ENCODE data around the gene CACNA1D.

The CACNA1D gene

DNA sequence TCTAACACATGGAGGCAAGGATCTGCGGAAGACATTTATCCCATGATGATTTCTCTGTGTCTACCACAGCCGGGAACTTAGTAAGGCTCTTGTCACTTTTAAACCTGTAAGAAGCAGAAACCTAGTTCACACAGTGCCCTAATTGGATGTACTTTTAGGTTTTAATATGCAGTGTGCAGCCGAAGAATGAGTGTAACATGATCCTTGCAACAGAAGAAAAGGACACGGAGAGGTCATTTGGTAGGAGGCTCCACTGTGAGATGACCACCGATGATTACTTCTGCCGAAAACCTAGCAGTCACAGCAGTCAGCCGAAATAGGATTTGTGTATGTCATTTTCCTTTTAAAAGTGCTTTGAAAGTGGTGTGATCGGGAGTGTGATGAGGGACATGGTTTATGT, 6.8 kb downstream of the CACNA1D start:
- no peak overlapping the region for H3K4me3 ChIP-seq (ENCODE audit: low read length)
- H3K27ac ChIP-seq (ENCODE audit: low read length), result no peak overlapping the region
- no peaks in the 10 kb centered on the region for H3K79me2 ChIP-seq (ENCODE audit: low read length)
- peaks cover 12% of the 10 kb centered on the region for H3K4me1 ChIP-seq (ENCODE audit: low read length)
- no peaks in the 10 kb centered on the region for H4K20me1 ChIP-seq (ENCODE audit: insufficient read depth, low read length)
- no peaks in the 10 kb centered on the region for H3K36me3 ChIP-seq (replicated peaks; ENCODE audit: low read depth, low read length)
- no peak overlapping the region for H3K9ac ChIP-seq (ENCODE audit: low read length)
- no peak overlapping the region for H3K4me2 ChIP-seq (ENCODE audit: low read length)
- no peak overlapping the region for H2AFZ ChIP-seq (ENCODE audit: low read depth, low read length)
- no peaks in the 10 kb centered on the region for H3K9me3 ChIP-seq (ENCODE audit: insufficient read depth, low read length)
- H3K27me3 ChIP-seq (ENCODE audit: low read depth, low read length), result peaks cover 5% of the 10 kb centered on the region; the same call in 1 of the 2 replicates
- TF ChIP-seq, protein P1, sequence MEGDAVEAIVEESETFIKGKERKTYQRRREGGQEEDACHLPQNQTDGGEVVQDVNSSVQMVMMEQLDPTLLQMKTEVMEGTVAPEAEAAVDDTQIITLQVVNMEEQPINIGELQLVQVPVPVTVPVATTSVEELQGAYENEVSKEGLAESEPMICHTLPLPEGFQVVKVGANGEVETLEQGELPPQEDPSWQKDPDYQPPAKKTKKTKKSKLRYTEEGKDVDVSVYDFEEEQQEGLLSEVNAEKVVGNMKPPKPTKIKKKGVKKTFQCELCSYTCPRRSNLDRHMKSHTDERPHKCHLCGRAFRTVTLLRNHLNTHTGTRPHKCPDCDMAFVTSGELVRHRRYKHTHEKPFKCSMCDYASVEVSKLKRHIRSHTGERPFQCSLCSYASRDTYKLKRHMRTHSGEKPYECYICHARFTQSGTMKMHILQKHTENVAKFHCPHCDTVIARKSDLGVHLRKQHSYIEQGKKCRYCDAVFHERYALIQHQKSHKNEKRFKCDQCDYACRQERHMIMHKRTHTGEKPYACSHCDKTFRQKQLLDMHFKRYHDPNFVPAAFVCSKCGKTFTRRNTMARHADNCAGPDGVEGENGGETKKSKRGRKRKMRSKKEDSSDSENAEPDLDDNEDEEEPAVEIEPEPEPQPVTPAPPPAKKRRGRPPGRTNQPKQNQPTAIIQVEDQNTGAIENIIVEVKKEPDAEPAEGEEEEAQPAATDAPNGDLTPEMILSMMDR (IDR thresholded peaks at IDR 0.05; ENCODE audit: low read depth, low read length), result no peak

DNA sequence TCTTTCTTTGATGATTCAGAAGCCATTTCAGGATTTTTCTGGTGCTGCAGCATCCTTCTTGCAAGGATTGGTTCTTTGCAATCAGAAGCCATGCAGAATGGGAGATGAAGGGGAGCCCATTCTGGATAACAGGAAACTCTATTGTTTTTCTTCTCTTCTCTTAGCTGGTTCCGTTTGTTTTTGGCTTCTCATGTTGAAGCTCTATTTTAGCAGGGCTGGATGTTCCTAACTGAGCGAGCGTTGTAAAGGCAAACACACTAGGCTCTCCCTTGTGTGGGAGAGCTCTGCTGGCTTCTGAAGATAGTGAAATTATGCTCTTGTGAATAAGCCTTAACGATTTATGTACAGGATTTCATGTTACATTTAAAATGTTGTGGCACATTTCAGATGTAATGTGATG, 8.3 kb downstream of the CACNA1D start:
- H3K27me3 ChIP-seq (ENCODE audit: low read depth, low read length), result peaks cover 5% of the 10 kb centered on the region; the same call in 1 of the 2 replicates

DNA sequence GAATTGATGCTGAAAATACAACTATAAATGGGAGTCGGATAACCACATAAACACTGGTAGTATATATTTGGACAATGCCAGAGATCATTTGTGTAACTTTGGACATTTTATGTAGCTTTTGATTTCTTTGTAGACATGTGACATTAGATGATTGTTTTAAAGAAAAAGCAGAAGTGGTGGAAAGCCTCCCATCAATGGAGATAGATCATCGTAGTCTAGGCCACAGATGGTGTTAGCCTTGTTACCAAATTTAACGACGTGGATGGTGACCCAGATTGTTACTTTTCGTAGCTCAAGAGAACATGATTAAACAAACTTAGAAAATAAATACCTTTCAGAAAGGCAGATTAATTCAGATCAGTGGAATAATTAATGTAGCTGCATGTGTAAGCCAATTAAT, 8.8 kb downstream of the CACNA1D start:
- TF ChIP-seq EZH2phosphoT487 (IDR thresholded peaks at IDR 0.05; ENCODE audit: low read depth), result no peak
- TF ChIP-seq, protein P1 (IDR thresholded peaks at IDR 0.05; ENCODE audit: low read depth, low read length), result no peak
- no peaks in the 10 kb centered on the region for H3K9me3 ChIP-seq (ENCODE audit: insufficient read depth, low read length)
- H3K27me3 ChIP-seq (ENCODE audit: low read depth, low read length), result peaks cover 5% of the 10 kb centered on the region; the same call in 1 of the 2 replicates
- no peaks in the 10 kb centered on the region for H3K79me2 ChIP-seq (ENCODE audit: low read length)
- H3K27ac ChIP-seq (ENCODE audit: low read length), result no peak overlapping the region
- H3K36me3 ChIP-seq (replicated peaks; ENCODE audit: low read depth, low read length), result no peaks in the 10 kb centered on the region
- no peaks in the 10 kb centered on the region; the same call in 1 of the 2 replicates for H3K4me1 ChIP-seq (ENCODE audit: low read length)
- H3K4me2 ChIP-seq (ENCODE audit: low read length), result no peak overlapping the region
- no peak overlapping the region for H3K9ac ChIP-seq (ENCODE audit: low read length)
- no peak overlapping the region for H2AFZ ChIP-seq (ENCODE audit: low read depth, low read length)
- H3K4me3 ChIP-seq (ENCODE audit: low read length), result no peak overlapping the region
- H4K20me1 ChIP-seq (ENCODE audit: insufficient read depth, low read length), result no peaks in the 10 kb centered on the region

More for the DNA sequence above, 8.3 kb downstream of the CACNA1D start:
- H3K36me3 ChIP-seq (replicated peaks; ENCODE audit: low read depth, low read length), result no peaks in the 10 kb centered on the region
- H3K27ac ChIP-seq (ENCODE audit: low read length), result no peak overlapping the region
- H3K9me3 ChIP-seq (ENCODE audit: insufficient read depth, low read length), result no peaks in the 10 kb centered on the region
- H3K4me1 ChIP-seq (ENCODE audit: low read length), result no peaks in the 10 kb centered on the region; the same call in 1 of the 2 replicates
- TF ChIP-seq EZH2phosphoT487 (IDR thresholded peaks at IDR 0.05; ENCODE audit: low read depth), result no peak
- TF ChIP-seq, protein P1 (IDR thresholded peaks at IDR 0.05; ENCODE audit: low read depth, low read length), result no peak
- H3K4me3 ChIP-seq (ENCODE audit: low read length), result no peak overlapping the region
- no peaks in the 10 kb centered on the region for H3K79me2 ChIP-seq (ENCODE audit: low read length)
- no peak overlapping the region for H3K4me2 ChIP-seq (ENCODE audit: low read length)
- no peaks in the 10 kb centered on the region for H4K20me1 ChIP-seq (ENCODE audit: insufficient read depth, low read length)
- H3K9ac ChIP-seq (ENCODE audit: low read length), result no peak overlapping the region
- no peak overlapping the region for H2AFZ ChIP-seq (ENCODE audit: low read depth, low read length)

DNA sequence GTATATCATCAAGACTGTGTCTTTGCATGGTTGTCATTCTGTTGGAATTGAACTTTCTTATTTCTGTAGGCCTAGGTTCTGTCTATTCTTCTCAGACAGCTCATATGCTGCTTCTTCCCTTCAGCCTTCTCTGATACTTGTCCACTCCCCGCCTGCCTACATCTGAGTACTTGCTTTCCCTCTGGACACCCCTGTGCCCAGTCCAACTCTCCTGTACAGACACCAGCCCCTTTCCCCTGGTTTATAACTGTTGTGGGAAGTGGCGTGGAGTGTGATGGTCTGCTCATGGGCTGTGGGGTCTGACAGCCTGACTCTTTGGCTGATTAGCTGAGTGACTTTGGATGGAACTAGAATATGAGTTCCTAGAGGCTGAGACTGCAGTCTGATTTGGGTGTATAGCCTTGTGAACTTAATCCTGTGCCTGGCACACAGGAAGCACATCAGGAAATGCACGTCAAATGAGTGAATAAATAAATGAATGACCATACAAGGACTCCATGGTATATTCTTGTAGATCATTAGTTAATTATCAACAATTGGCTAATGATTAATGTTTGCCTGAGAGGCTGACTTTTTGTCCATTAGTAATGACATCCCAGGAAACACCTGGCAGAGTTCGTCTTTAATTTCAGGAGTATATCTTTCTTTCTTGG, 11.8 kb downstream of the CACNA1D start:
- Histone ChIP-seq H3K9ac (ENCODE audit: low read length) (no peak overlapping the region), H3K4me1 (ENCODE audit: low read length) (no peaks in the 10 kb centered on the region), H3K27me3 (ENCODE audit: low read depth, low read length) (peaks cover 6% of the 10 kb centered on the region; the same call in 1 of the 2 replicates), H3K79me2 (ENCODE audit: low read length) (no peaks in the 10 kb centered on the region), H3K9me3 (ENCODE audit: insufficient read depth, low read length) (no peaks in the 10 kb centered on the region), H3K4me2 (ENCODE audit: low read length) (no peak overlapping the region), H3K27ac (ENCODE audit: low read length) (no peak overlapping the region), H2AFZ (ENCODE audit: low read depth, low read length) (no peak overlapping the region), H3K36me3 (replicated peaks; ENCODE audit: low read depth, low read length) (no peaks in the 10 kb centered on the region), H3K4me3 (ENCODE audit: low read length) (no peak overlapping the region), H4K20me1 (ENCODE audit: insufficient read depth, low read length) (no peaks in the 10 kb centered on the region)
- no peak for TF ChIP-seq EZH2phosphoT487 (IDR thresholded peaks at IDR 0.05; ENCODE audit: low read depth)
- TF ChIP-seq, protein P1 (IDR thresholded peaks at IDR 0.05; ENCODE audit: low read depth, low read length), result no peak

All from OCI-LY3 (cell line).